Stomach (tissue), 9 donors: ENCODE data around the gene ROGDI. TPM values are rescaled to one million over a fixed set of nuclear protein-coding genes. Genes with fewer than 3 reads are reported as not detected.

Experiments used
- DNase-seq, 2 donors: peaks; one replicate each; pipeline versions ENCODE4 v3.0.0 to v3.0.0-alpha.2; 2013 to 2019
- H3K27ac ChIP-seq, 5 donors: fragments of 200-600 bp in 4 of 5; sonication (generic) in 4 of 5; one replicate each; pipeline ENCODE4 v1.5.1; 2013 to 2019; ENCODE audit warnings: mild to moderate bottlenecking in 1 of 5, moderate library complexity in 1 of 5
- H3K27me3 ChIP-seq, 3 donors: fragments of 200-600 bp; sonication (generic); one replicate each; pipeline ENCODE4 v1.5.1; 2017 to 2019; ENCODE audit warnings: mixed run types in 1 of 3
- H3K36me3 ChIP-seq, 4 donors: fragments of 200-600 bp; sonication (generic); 1 replicate in 3 of 4; 2 replicates in 1 of 4; pipeline ENCODE4 v1.5.1; 2016 to 2019
- H3K4me1 ChIP-seq, 4 donors: fragments of 200-600 bp; sonication (generic); one replicate each; pipeline ENCODE4 v1.5.1; 2016 to 2019
- H3K4me3 ChIP-seq, 4 donors: fragments of 200-600 bp; sonication (generic) in 3 of 4; one replicate each; pipeline ENCODE4 v1.5.1; 2016 to 2019; ENCODE audit warnings: mild to moderate bottlenecking in 1 of 4
- H3K9me3 ChIP-seq, 4 donors: fragments of 200-600 bp; sonication (generic); one replicate each; pipeline ENCODE4 v1.5.1; 2016 to 2019
- EP300 ChIP-seq: sonication (generic); formaldehyde crosslinking; IDR thresholded peaks from one replicate; pipeline ENCODE4 v1.6.1; 2017; ENCODE audit warnings: antibody characterized with exemption
- POLR2A ChIP-seq, 4 donors: fragments of 450-650 bp; IDR thresholded peaks; one replicate each; pipeline ENCODE4 v1.6.1; 2016; ENCODE audit warnings: antibody characterized with exemption in 4 of 4, control low read depth in 2 of 4, mild to moderate bottlenecking in 1 of 4, moderate library complexity in 1 of 4
- POLR2AphosphoS5 ChIP-seq, 3 donors: sonication (generic); formaldehyde crosslinking; IDR thresholded peaks; one replicate each; pipeline ENCODE4 v1.6.1; 2016; ENCODE audit warnings: antibody characterized with exemption in 3 of 3
- WGBS, 5 donors: extraction: QIAGEN DNeasy Blood & Tissue Kit in 3 of 5; methylation state at CpG; one replicate each; pipeline versions ENCODE4 v1.1.5 to v1.1.7; 2013 to 2018; 5-methylcytosine and 5-hydroxymethylcytosine counted together
- intact Hi-C: fragments of 100-400 bp; cut with DNase I; formaldehyde crosslinking; loops from one replicate; pipeline ENCODE4 v1.15.1; 2023; ENCODE audit warnings: low total_unique reads
- polyA plus RNA-seq, 3 donors: library from polyadenylated mRNA; stranded (reverse); fragments of 200-250 nt; gene quantifications; one replicate each; pipeline ENCODE4 v1.2.3, GENCODE V29; 2013
- total RNA-seq, 5 donors: library from RNA; depleted of rRNA; stranded (reverse); fragments of >200 nt; gene quantifications; one replicate each; pipeline versions ENCODE4 v1.1.0 to v1.2.3, GENCODE V29; 2014 to 2016
- TF ChIP-seq, protein P1 (sequence below), 7 experiments: fragments of 450-650 bp in 4 of 7; fragments of 200-600 bp in 3 of 7; sonication (generic) in 3 of 7; IDR thresholded peaks; one replicate each; pipeline ENCODE4 v1.5.1; 2016 to 2019; ENCODE audit warnings: antibody characterized with exemption in 7 of 7, control low read depth in 2 of 7, mild to moderate bottlenecking in 1 of 7
- donor health status: healthy with polysubstance abuse.
- donor health status: Bipolar disorder and iron deficiency.
- donor health status: healthy.

Gene ROGDI
- total and polyA plus RNA-seq, 8 donors: 6.1 to 350 (median 45.8) TPM

GRCh38 chr16:4790871-4791270, 11.6 kb downstream of the ROGDI start:
- Histone ChIP-seq H3K9me3 (no peaks in the 10 kb centered on the region), H3K4me3 (no peak overlapping the region), H3K27ac (no peak overlapping the region), H3K4me1 (peaks cover 0 to 21% (median 15%) of the 10 kb centered on the region in 4 donors), H3K27me3 (no peaks in the 10 kb centered on the region), H3K36me3 (no peaks in the 10 kb centered on the region)
- no peak for TF ChIP-seq EP300
- no peak for TF ChIP-seq POLR2A (IDR thresholded peaks at IDR 0.05)
- TF ChIP-seq, protein P1, sequence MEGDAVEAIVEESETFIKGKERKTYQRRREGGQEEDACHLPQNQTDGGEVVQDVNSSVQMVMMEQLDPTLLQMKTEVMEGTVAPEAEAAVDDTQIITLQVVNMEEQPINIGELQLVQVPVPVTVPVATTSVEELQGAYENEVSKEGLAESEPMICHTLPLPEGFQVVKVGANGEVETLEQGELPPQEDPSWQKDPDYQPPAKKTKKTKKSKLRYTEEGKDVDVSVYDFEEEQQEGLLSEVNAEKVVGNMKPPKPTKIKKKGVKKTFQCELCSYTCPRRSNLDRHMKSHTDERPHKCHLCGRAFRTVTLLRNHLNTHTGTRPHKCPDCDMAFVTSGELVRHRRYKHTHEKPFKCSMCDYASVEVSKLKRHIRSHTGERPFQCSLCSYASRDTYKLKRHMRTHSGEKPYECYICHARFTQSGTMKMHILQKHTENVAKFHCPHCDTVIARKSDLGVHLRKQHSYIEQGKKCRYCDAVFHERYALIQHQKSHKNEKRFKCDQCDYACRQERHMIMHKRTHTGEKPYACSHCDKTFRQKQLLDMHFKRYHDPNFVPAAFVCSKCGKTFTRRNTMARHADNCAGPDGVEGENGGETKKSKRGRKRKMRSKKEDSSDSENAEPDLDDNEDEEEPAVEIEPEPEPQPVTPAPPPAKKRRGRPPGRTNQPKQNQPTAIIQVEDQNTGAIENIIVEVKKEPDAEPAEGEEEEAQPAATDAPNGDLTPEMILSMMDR (IDR thresholded peaks at IDR 0.05): no peak
- TF ChIP-seq POLR2AphosphoS5 (IDR thresholded peaks at IDR 0.05): no peak
- intact Hi-C loops: no loop called here
- DNase-seq: no peak
- WGBS, 5 donors: 74 to 85% (median 79%) methylated on average over 10 of the region's 10 CpGs

DNA sequence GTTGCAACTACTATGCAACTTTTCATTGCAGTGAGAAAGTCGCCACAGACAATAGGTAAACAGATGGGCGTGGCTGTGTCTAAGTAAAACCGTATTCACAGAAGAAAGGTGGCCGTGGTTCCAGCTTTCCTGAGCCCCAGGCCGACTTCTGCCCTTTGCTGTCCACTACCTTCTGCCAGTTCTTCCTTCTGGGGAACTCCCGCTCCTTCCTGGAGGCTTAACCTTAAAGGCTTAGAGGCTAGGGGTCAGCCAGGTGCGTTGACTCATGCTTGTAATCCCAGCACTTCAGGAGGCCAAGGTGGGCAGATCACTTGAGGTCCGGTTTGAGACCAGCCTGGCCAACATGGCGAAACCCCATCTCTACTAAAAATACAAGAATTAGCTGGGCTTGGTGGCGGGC, 12.2 kb downstream of the ROGDI start:
- H3K4me3 ChIP-seq: no peak overlapping the region
- TF ChIP-seq POLR2A (IDR thresholded peaks at IDR 0.05): no peak
- DNase-seq: no peak
- H3K27me3 ChIP-seq: no peaks in the 10 kb centered on the region
- H3K4me1 ChIP-seq: peaks cover 0 to 21% (median 15%) of the 10 kb centered on the region in 4 donors
- 56 to 69% (median 59%) methylated on average over 10 of the region's 10 CpGs for WGBS, 5 donors
- no peak overlapping the region for H3K27ac ChIP-seq
- H3K36me3 ChIP-seq: no peaks in the 10 kb centered on the region
- no peaks in the 10 kb centered on the region for H3K9me3 ChIP-seq
- intact Hi-C loops: no loop called here

DNA sequence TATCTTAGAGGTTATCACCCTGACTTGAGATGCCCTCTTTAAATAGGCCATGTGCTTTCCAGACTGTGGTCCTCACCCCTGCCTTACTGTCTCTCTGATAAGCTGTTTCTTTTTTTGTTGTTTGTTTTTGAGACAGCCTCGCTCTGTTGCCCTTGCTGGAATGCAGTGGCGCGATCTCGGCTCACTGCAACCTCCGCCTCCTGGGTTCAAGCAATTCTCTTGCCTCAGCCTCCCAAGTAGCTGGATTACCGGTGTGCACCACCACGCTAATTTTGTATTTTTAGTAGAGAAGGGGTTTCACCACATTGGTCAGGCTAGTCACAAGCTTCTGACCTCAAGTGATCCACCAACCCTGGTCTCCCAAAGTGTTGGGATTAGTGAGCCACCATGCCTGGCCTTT, 13.5 kb downstream of the ROGDI start:
- H3K36me3 ChIP-seq: no peaks in the 10 kb centered on the region
- no peaks in the 10 kb centered on the region for H3K9me3 ChIP-seq
- DNase-seq: no peak
- H3K27me3 ChIP-seq: no peaks in the 10 kb centered on the region
- peaks cover 0 to 21% (median 12%) of the 10 kb centered on the region in 4 donors for H3K4me1 ChIP-seq
- WGBS, 5 donors: 70 to 88% (median 81%) methylated on average over 7 of the region's 7 CpGs
- TF ChIP-seq POLR2A (IDR thresholded peaks at IDR 0.05) (no peak), POLR2AphosphoS5 (IDR thresholded peaks at IDR 0.05) (no peak), EP300 (no peak)
- TF ChIP-seq, protein P1 (IDR thresholded peaks at IDR 0.05): no peak
- intact Hi-C loops: no loop called here
- H3K4me3 ChIP-seq: no peak overlapping the region
- H3K27ac ChIP-seq: no peak overlapping the region

- WGBS, 5 donors: 22 to 38% (median 32%) methylated on average over 6 to 9 of the region's 9 CpGs
- Histone ChIP-seq H3K27ac (no peak overlapping the region), H3K4me1 (peaks cover 0 to 21% (median 12%) of the 10 kb centered on the region in 4 donors), H3K27me3 (no peaks in the 10 kb centered on the region), H3K4me3 (no peak overlapping the region), H3K36me3 (no peaks in the 10 kb centered on the region), H3K9me3 (no peaks in the 10 kb centered on the region)
- intact Hi-C loops: no loop called here
- peak in 1 of 2 donors; percentile 56 for DNase-seq
- no peak for TF ChIP-seq POLR2AphosphoS5 (IDR thresholded peaks at IDR 0.05)
- TF ChIP-seq, protein P1 (IDR thresholded peaks at IDR 0.05): no peak
These were observed 13.9 kb downstream of the ROGDI start for GRCh38 chr16:4788489-4788889.

- no peak for DNase-seq
These were observed 14.6 kb downstream of the ROGDI start, which contains the start of gene SEPTIN12 for GRCh38 chr16:4787627-4788482. Gene SEPTIN12, minus strand, starts transcription at chr16:4788345. Its CDS starts 700 bp downstream, at chr16:4787645.

More at GRCh38 chr16:4787627-4788482, 14.6 kb downstream of the ROGDI start, which contains the start of gene SEPTIN12:
- Histone ChIP-seq H3K9me3 (no peaks in the 10 kb centered on the region), H3K4me3 (no peak within 1 kb of the TSS), H3K36me3 (no peaks in the 10 kb centered on the region), H3K4me1 (peaks cover 0 to 21% (median 12%) of the 10 kb centered on the region in 4 donors), H3K27me3 (no peaks in the 10 kb centered on the region), H3K27ac (no peak within 1 kb of the TSS)
- TF ChIP-seq EP300: no peak
- TF ChIP-seq POLR2A (IDR thresholded peaks at IDR 0.05): no peak
- TF ChIP-seq, protein P1 (IDR thresholded peaks at IDR 0.05): no peak
- TF ChIP-seq POLR2AphosphoS5 (IDR thresholded peaks at IDR 0.05): no peak
- intact Hi-C loops: no loop called here
- 67 to 78% (median 70%) methylated on average over 12 to 14 of the region's 14 CpGs for WGBS, 5 donors
